Gastroesophageal sphincter (tissue), 4 donors: ENCODE results near the gene EXOG. TPM values are rescaled to one million over a fixed set of nuclear protein-coding genes. Genes with fewer than 3 reads are reported as not detected.

Source experiments
- ATAC-seq: fragments of 150-250 bp; one replicate; pipeline ENCODE4 v1.9.1; 2016; ENCODE audit warnings: mild to moderate bottlenecking, moderate library complexity
- H3K27ac ChIP-seq, 4 donors: fragments of 200-600 bp; sonication (generic) in 3 of 4; 1 replicate in 3 of 4; 2 replicates in 1 of 4; pipeline ENCODE4 v1.5.1; 2016 to 2019
- H3K27me3 ChIP-seq: fragments of 200-600 bp; sonication (generic); one replicate; pipeline ENCODE4 v1.5.1; 2019
- H3K36me3 ChIP-seq, 2 donors: fragments of 200-600 bp; sonication (generic); one replicate each; pipeline ENCODE4 v1.5.1; 2019; ENCODE audit warnings: control low read depth in 1 of 2
- H3K4me1 ChIP-seq, 3 donors: fragments of 200-600 bp; sonication (generic); 1 replicate in 2 of 3; 2 replicates in 1 of 3; pipeline ENCODE4 v1.5.1; 2016 to 2019; ENCODE audit warnings: control low read depth in 2 of 3
- H3K4me3 ChIP-seq, 2 donors: fragments of 200-600 bp; sonication (generic); one replicate each; pipeline ENCODE4 v1.5.1; 2019; ENCODE audit warnings: mild to moderate bottlenecking in 1 of 2, moderate library complexity in 1 of 2
- H3K9me3 ChIP-seq, 3 donors: fragments of 200-600 bp; sonication (generic); one replicate each; pipeline ENCODE4 v1.5.1; 2017 to 2019; ENCODE audit warnings: control low read depth in 2 of 3
- EP300 ChIP-seq: sonication (generic); formaldehyde crosslinking; IDR thresholded peaks from one replicate; pipeline ENCODE4 v1.6.1; 2017; ENCODE audit warnings: antibody characterized with exemption, mild to moderate bottlenecking
- POLR2A ChIP-seq, 2 donors: fragments of 450-650 bp; IDR thresholded peaks; one replicate each; pipeline ENCODE4 v1.6.1; 2017; ENCODE audit warnings: antibody characterized with exemption in 2 of 2, mild to moderate bottlenecking in 2 of 2, moderate library complexity in 1 of 2
- POLR2AphosphoS5 ChIP-seq: sonication (generic); formaldehyde crosslinking; IDR thresholded peaks from one replicate; pipeline ENCODE4 v1.6.1; 2017; ENCODE audit warnings: antibody characterized with exemption
- WGBS, 2 donors: methylation state at CpG; one replicate each; pipeline ENCODE4 v1.1.5; 2018; ENCODE audit warnings: low coverage in 1 of 2; 5-methylcytosine and 5-hydroxymethylcytosine counted together
- total RNA-seq, 4 donors: library from RNA; depleted of rRNA; stranded (reverse); fragments of >200 nt; gene quantifications; one replicate each; pipeline ENCODE4 v1.1.0, GENCODE V29; 2016
- TF ChIP-seq, protein P1 (sequence below), 4 experiments: fragments of 200-600 bp in 2 of 4; fragments of 450-650 bp in 2 of 4; sonication (generic) in 1 of 4; IDR thresholded peaks; one replicate each; pipeline ENCODE4 v1.5.1; 2017 to 2019; ENCODE audit warnings: antibody characterized with exemption in 4 of 4, mild to moderate bottlenecking in 2 of 4, moderate library complexity in 2 of 4

EXOG gene
- total RNA-seq, 4 donors from 2014 or later, result 10.5 to 38.3 (median 19.3) TPM

DNA sequence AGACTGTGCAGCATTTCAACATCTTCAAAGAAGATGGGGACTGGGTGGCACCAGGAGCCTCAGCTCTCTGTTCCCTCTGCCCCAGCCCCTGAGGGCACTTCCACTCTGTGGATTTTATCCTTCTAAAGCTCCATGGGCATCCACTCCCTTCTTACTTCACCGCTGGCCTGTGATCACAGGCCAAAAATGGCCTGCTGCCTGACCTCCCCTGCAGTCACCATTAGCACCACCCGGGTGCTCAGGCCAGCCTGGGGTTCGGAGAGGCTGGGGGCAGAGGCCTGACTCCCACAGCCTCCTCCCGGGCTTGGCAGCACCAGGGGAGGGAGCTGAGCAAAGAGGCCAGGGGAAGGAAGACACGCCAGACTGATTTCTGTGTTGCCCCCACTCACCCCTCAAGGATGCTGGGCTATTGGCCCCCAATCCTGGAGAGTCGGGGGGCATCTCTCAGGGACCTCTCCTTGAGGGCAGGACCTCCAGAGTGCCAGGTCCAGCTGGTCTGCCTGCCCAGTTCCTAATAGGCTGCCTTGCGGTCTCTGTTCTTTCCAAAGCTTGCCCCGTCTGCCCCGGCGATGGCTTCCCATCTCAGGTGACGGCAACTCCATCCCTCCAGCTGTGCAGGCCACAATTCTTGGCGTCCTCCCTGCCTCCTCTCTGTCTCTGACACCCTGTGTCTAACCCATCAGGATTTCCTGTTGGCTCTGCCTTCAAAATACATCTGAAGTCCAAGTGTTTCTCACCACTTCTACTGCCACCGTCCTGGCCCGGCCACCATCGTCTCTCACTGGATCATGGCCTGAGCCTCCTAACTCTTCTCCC, 67.1 kb downstream of the EXOG start:
- ATAC-seq, result no peak
- no peaks in the 10 kb centered on the region for H3K9me3 ChIP-seq
- 85 to 90% methylated on average over 7 to 11 of the region's 15 CpGs for WGBS, 2 donors

DNA sequence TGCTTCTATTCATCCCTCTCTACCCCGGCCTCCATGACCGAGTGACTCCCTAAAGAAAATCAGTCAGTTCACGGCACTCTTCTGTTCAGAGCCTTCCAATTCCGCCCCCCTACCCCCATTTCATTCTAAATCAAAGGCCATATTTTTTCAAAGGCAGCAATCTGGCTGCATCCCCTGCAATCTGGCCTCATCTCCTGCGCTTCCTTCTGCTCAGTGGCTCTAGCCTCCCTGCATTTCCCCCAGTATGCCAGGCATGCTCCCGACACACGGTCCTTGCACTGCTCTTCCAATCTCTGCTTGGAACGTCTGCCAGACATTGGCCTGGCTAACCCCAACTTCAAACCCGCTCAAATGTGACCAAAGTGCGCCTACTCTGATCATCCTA, 67.7 kb downstream of the EXOG start:
- ATAC-seq, result no peak
- no peak overlapping the region for H3K27ac ChIP-seq
- H3K4me3 ChIP-seq, result no peak overlapping the region
- H3K36me3 ChIP-seq, result no peaks in the 10 kb centered on the region
- no peak for TF ChIP-seq POLR2A (IDR thresholded peaks at IDR 0.05)
- TF ChIP-seq, protein P1, sequence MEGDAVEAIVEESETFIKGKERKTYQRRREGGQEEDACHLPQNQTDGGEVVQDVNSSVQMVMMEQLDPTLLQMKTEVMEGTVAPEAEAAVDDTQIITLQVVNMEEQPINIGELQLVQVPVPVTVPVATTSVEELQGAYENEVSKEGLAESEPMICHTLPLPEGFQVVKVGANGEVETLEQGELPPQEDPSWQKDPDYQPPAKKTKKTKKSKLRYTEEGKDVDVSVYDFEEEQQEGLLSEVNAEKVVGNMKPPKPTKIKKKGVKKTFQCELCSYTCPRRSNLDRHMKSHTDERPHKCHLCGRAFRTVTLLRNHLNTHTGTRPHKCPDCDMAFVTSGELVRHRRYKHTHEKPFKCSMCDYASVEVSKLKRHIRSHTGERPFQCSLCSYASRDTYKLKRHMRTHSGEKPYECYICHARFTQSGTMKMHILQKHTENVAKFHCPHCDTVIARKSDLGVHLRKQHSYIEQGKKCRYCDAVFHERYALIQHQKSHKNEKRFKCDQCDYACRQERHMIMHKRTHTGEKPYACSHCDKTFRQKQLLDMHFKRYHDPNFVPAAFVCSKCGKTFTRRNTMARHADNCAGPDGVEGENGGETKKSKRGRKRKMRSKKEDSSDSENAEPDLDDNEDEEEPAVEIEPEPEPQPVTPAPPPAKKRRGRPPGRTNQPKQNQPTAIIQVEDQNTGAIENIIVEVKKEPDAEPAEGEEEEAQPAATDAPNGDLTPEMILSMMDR (IDR thresholded peaks at IDR 0.05), result no peak
- no peaks in the 10 kb centered on the region for H3K4me1 ChIP-seq
- H3K27me3 ChIP-seq, result no peaks in the 10 kb centered on the region
- no peaks in the 10 kb centered on the region for H3K9me3 ChIP-seq
- 86 to 87% methylated on average over 6 to 10 of the region's 10 CpGs for WGBS, 2 donors

More for the DNA sequence above, 67.1 kb downstream of the EXOG start:
- H3K27me3 ChIP-seq, result no peaks in the 10 kb centered on the region
- H3K27ac ChIP-seq, result no peak overlapping the region
- H3K4me3 ChIP-seq, result no peak overlapping the region
- no peaks in the 10 kb centered on the region for H3K4me1 ChIP-seq
- no peaks in the 10 kb centered on the region for H3K36me3 ChIP-seq
- TF ChIP-seq POLR2A (IDR thresholded peaks at IDR 0.05), result no peak
- no peak for TF ChIP-seq EP300
- TF ChIP-seq, protein P1 (IDR thresholded peaks at IDR 0.05), result no peak
- TF ChIP-seq POLR2AphosphoS5, result no peak

DNA sequence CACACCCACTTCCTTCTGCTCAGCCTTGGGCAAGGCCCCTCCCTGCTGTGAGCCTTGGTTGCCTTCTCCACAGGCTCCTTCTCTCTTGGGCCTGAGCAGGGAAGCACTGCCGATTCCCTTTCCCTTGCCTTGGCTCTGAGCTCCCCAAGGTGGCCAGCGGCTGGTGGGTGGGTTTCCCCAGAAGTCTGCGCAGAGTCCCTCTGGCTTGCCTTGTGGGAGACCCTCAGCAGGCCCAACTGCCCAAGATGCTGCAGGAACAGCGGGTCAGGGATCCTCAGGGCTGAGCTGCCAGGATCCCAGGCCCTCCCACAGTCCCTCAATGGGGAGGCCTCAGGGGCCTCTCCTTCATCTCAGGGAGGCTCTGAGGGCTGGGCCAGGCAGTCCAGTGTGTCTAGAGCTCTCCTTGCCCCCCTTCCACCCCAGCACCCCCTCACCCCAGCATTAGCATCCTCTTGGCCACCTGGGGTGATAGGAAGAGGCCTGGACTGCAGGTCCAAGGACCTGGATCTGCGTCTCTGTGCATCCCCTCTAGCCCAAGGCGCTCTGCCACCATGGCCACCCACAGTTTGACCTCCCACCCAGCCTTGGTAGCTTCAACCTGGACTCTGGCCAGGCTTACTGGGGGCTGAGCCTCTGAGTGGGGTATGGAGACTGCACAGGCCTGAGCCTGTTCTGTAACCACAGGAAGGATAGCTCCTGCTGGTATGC, 68.6 kb downstream of the EXOG start:
- Histone ChIP-seq H3K9me3 (no peaks in the 10 kb centered on the region), H3K36me3 (no peaks in the 10 kb centered on the region), H3K4me3 (no peak overlapping the region), H3K27me3 (no peaks in the 10 kb centered on the region), H3K27ac (no peak overlapping the region), H3K4me1 (no peaks in the 10 kb centered on the region)
- ATAC-seq, result no peak
- 100% methylated on average over 3 of the region's 6 CpGs; no CpG with 5 or more reads in 1 of the 2 donors for WGBS, 2 donors
- TF ChIP-seq, protein P1 (IDR thresholded peaks at IDR 0.05), result no peak
- TF ChIP-seq POLR2A (IDR thresholded peaks at IDR 0.05) (no peak), POLR2AphosphoS5 (no peak), EP300 (no peak)

DNA sequence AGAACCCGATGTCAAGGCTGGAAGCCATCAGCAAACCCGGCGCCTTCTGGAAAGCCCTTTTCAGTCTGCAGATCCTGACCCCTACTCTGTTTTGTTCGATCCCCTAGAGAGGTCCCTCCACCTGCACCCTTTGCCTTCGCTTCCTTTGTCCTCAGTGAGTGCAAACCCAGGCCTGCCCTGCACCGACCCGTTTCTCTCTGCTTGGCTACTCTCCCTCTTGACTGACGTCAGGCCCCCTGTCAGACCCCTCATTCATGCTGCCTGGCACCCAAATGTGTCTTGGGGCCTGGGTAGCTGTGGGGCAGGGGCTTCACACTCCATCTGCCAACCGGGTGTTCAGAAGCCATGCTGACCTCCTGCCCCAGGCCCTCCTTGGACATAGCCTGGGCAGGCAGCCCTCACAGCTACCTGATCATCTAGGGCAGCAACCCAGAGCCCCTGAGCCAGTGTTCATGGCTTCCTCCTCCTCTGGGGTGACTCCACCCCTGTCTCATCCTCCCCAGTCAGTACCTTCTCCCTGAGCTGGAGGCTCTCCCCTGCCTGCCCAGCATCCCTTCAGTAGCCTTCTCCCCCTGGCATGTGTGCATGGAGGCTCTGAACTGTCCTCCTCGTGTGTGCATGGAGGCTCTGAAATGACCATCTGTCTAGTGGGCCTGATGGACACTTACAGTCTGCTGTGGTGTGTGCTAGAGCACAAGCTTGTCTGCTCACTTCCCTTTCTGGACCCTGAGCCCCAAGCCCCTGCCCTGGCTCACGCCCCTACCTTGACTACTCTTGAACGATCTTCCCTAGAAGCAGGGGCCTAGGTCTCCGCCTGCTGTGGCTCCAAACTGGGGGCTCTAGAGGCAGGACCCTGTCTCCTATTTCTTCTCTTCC, 69.4 kb downstream of the EXOG start:
- no peak for ATAC-seq
- H3K4me1 ChIP-seq, result no peaks in the 10 kb centered on the region
- 84 to 95% methylated on average over 4 to 5 of the region's 13 CpGs for WGBS, 2 donors
- H3K36me3 ChIP-seq, result no peaks in the 10 kb centered on the region
- no peak overlapping the region for H3K4me3 ChIP-seq
- no peaks in the 10 kb centered on the region for H3K27me3 ChIP-seq
- H3K27ac ChIP-seq, result no peak overlapping the region
- TF ChIP-seq, protein P1 (IDR thresholded peaks at IDR 0.05), result no peak
- TF ChIP-seq POLR2AphosphoS5 (no peak), POLR2A (IDR thresholded peaks at IDR 0.05) (no peak), EP300 (no peak)
- H3K9me3 ChIP-seq, result no peaks in the 10 kb centered on the region
